GM18867 (cell line): ENCODE results near the gene KLF7.

Experiments used
- ATAC-seq: cut with Tn5 transposase; IDR thresholded peaks from one replicate; pipeline ENCODE4 v1.9.1; 2021; ENCODE audit warnings: mild to moderate bottlenecking, moderate library complexity; ENCODE audit not compliant: unreplicated experiment

Gene KLF7

DNA sequence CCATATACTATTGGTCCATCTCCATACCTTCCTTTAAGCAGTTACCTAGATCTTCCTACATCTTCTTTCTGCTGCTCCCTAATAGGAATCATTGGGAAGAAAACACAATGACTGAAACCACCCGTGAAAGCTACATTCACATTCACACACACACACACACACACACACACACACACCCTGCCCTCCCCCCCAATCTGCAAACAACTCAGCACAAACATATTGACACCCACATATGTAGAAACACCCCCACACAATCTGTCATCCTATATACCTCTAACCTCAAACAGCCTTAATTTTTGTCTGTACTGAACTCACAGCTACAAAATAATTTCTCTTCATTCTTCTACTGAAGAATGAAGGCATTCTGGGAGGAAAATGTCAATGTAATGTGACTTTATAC is 63.8 kb downstream of the KLF7 start:
- ATAC-seq: no peak

DNA sequence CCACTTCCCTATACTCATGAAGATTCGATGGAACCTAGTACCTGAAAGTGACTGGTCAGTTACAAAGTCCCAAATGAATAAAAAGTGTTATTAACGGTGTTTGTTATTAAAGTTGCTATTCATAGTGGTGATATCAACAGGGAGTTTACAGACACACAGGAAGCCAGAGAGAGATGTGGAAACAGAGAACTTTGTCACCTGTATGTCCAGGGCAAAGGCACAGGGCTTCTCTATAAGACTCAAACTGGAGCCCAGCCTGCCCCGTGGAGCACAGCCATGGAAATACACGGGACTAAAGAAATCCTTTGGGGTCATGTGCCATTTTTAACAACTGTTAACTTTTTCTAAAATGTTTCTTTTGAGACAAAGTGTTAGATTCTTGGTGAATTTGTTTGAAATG is 68.5 kb downstream of the KLF7 start:
- no peak for ATAC-seq

DNA sequence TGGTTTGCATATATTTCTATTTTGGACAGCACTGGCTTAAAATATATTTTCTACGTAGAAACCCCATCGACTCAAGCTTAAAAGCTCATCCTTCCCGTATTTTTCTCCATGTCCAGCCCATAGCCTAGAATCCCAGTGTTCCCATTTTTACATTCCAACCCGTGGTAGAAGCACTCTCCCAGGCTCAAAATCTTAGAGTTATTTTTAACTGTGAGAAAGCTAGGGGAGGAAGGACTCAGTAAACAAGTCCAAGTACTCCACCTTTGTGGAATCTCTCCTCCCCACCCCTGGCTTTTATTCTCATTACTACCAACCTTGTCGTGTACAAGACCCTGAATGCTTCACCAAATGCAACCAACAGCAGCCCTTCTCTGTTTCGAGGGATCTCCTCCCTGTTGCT is 69.8 kb downstream of the KLF7 start:
- no peak for ATAC-seq

DNA sequence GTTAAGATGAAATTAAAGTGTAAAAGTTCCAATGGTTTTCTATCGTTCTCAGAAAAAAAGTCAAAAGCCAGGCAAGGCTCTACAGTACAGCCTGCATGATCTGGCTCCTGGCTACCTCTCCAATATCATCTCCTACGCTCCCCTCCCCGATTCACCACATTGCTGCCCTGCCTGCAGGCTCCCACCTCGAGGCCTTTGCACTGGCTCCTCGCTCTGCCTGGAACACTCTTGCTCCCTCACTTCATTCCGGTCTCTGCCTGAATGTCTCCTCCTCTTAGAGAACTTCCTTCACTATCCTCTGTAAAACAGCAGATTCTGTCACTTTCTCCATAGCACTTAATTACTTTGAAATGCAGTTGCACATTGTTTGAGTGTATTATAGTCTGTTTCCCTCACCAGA is 72.5 kb downstream of the KLF7 start:
- ATAC-seq: no peak

DNA sequence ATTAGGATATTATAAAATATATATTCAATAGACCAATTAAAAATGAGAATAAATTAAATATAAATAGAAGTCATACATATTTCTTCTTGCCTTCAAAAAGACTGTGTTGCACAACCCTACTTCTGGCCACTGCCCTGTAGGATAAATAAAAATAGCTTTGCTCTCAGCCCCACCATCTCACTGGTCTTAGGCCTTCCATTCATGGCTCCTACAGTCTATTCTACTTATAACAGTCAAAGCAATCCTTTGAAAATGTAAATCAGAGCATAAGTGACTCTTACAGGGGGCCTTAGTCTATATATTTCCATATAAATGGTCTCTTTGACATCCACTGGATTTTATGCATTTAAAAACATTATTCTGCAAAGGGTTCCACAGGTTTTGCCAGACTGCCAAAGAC is 72.9 kb downstream of the KLF7 start:
- no peak for ATAC-seq

DNA sequence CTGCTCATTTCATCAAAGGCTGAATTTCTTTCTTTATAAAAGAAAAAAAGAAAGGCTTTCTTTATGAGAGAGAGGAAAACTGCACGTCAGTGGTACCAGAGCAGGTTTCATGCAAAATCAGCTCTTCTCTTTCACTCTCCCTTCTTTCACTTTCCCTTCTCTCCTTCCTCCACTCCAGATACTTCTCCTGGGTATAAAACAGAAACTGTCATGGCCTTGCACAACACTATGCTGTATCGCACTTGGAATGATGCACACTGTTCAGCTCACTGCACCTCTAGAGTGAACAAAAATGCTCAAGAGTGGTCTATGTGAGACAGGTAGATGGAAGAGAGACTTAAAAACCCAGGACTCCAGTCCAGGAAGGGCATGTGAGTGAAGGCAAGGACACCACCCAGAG is 73.8 kb downstream of the KLF7 start:
- ATAC-seq: no peak

DNA sequence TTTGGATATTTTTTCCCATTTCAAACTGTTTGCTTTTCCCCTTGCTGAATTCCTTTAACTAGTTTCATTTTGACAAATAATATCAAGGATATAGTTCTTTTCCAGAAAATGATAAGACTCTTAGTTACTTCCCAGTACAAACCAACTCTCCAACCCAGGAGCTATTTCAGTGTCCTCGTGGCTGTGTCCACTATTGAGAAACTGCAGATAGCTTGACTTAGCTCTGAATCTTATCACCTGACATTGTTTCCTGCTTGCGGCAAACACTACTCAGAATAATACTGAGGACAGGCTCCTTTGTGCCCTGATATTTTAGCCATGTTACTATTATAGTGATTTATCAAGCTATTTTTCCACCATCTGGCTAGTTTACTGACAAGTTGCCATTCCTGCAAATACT is 74.6 kb downstream of the KLF7 start:
- no peak for ATAC-seq

DNA sequence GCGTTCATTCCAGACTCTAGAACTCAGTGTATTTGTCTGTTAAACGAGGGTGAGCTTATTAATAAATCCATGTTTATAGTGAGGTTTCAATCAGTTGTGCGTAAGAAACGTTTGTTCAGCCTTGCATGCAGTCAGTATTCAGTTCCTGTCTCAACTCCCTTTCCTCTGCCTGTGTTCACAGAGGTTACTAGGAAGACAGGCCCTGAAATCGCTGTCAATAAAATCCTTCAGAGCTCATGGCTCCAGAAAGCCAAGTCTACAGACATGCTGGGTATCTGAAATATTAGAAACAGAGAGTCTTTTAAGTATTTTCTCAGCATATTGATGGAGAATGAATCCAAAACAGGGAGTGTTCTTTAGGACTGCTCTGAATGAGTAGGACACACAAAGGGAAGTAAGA is 75.4 kb downstream of the KLF7 start:
- ATAC-seq: no peak

DNA sequence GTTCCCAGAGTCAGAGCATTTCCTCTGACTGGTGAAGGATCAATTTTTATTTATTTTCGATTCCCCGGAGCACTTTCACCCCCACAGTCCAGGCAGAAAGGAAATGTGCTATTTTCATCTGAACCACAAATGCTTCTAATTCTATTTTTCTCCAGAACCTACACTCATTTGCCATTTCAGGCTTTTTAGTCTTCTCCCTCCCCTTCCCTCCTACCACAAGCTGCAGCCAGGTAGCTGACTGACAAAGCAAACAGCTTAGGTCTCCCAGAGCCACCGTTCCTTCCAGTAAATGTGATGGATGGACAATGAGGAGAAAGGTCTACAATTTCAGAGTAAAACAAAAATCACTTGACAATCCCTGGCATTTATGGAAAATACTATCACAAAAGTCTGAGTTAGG is 76.9 kb downstream of the KLF7 start:
- no peak for ATAC-seq

DNA sequence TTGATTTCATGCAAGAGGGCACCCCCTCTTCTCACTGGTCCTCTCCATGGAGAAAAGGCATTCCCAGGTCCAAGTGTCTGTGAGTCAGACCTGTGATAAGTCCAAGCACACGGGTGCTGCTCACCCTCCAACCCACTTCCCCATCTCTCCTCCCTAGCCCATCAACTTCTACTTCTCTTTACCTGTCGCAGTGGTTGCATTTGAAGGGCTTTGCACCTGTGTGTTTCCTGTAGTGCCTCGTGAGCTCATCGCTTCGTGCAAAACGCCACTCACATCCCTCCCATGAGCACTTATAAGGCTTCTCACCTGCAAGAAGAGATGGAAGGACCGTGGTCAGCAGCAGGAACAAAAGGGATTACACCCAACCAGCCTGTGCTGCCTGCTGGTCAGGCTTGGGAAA is 77.5 kb downstream of the KLF7 start:
- ATAC-seq: no peak

DNA sequence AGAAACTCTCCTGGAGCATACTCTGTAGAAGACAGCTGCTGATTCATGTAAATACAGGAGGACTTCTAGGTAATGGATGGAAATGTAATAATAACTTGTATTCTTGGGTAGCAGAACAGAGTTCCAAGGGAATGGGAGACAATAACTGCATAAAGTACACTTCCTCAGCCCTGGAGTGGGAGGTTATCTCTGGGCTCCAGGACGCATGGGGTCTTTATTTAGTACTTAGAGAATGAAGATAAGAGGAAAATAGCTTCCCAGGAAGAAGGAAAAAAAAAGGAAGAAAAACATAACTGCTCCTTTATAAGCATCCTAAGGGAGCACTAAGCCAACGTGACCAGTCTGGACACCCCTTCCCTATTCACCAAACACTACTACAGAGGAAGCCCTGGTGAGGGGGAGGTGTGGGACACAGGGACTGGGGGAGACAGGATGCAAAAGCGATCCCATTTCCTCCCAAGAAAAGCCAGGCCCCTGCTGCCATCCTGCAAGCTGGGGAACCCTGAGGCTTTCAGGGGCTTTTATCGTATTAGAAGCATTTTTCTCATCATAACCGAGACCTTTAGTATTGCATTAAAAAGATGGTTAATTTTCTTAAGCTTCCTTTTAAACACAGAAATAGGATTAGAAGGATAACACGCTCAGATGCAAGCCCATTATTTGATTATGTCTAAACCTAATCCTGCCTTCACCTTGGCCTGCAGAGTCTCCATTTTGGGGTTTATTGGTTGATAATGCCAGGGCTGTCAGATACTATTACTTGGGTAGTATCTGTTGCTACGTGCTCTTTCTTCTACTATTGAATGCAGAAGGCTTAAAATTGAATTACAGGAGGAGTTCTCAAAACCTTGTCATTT is 78.5 kb downstream of the KLF7 start:
- ATAC-seq: no peak

DNA sequence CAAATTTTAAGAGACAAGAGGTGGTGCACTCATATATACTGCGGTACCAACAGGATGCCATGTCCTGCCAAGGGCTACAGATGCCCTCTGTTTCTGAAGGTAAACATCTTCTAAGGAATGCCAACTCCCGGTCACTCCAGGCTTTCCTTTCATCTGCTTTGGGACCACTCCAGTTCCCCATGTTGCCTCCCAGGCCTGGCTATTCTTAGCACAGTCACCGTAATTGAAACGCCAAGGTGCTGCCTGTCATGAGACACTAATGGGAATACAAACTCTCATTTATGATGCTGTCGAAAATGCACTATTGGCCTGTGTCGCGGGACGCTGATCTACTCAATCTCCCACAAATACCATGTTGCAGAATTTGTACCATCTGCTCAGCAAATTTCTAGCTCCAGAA is 79.6 kb downstream of the KLF7 start:
- ATAC-seq: no peak

DNA sequence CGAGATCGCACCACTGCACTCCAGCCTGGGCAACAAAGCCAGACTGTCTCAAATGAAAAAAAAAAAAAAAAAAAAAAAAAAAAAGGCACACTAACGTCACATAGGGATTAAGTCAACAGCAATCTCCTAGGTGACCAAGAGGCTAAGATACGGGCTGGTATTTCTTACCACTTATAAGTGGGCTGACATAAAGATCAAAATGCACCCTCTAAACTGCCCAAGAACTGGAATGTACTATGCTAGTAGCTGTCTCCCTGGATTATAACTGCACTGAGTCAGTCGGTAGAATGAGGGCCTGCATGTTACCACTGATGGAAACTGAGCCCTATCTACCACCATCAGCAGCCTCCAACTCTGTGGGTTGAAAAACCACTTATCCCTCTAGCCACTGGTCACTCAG is 80.6 kb downstream of the KLF7 start:
- no peak for ATAC-seq

DNA sequence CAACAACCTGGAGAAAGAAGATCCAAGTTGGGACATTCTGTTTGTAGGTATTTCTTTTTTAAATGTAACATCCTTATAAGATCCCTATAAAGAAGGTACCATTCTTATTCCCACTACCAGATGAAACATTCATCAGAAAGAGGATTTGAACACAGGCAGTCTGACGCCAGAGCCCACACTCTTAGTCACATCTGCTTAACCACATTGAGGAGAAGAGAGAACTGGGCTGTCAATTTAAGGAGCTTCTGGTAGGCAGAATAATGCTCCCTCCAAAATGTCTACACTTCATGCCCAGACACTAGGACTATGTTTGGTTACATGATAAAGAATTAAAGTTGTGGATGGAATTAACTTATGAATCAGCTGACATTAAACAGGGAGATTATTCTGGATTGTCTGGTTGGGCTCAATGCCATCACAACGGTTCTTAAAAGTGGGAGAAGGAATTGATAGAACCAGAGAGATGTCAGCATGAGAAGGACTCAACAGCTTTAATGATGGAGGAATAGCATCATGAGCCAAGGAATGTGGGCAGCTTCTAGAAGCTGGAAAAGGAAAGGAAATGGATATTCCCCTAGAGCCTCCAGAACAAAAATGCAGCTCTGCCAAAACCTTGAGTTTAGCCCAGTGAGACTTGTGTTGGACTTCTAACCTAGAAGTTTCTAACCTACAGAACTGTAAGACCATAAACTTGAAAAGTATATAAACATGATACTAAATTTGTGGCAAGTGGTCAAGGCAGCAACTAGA is 82.2 kb downstream of the KLF7 start:
- no peak for ATAC-seq

DNA sequence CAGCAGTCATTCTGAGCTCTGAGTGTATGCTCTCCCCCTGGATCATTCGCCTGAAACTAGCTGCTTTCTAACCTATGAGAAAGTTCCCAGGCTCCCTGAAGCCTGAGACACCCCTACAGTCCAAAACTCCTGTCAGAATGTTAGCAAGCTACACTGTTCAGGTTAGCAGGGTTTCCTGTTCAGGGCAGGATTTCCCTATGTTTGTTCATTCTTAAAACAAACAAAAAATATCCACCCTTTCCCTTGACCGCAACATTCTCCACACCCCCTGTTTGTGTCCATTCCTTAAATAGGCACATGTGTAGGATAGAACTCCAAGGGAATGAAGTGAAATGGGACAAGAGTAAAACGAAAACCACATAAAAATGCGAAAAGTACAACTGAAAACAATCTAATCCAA is 83.1 kb downstream of the KLF7 start:
- no peak for ATAC-seq

DNA sequence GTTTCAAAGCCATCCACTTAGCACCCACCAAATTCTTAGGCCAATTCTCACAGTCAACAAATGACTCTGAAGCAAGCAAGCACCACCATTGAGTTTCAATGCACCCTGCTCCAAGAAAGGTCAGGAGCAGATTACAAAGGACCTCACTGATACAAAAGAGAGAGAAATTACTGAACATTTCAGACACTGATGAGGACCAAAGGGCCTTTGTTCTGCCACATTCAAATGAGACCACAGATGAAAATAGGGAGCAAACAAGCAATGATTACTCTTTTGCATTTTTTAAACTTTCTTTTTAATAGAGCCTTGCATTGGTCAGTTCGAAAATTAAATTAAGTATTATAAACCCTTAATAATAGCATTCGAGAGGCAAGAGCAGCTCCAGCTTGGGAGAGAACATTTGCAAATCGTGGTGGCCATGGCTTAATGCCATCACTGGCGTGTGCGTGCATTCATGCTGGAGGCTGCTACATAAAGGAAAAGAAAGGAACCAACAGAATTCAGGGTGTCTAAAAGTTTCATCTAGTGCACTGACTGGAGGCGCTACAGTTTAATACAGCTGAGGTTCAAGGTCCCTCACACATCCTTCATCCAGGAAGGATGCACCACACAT is 87.5 kb downstream of the KLF7 start:
- no peak for ATAC-seq

DNA sequence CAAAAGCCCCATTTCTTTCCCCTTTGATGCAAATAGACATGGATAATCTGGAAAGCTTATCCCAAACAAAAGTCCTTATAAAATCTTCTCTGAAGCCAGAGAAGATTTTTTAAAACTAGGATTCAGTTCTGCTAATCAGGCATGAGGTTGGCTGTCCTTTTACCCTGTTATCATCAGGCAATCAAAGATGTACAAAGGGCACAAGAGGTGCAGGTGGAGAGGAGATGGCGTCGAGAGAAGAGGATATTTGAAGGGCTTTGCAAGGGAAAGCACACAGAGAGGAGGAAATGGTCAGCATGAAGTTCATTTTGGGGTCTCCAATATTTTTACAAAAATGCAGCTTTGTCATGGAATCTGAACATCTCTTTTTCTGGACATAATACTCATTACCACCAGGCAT is 88.5 kb downstream of the KLF7 start:
- no peak for ATAC-seq

DNA sequence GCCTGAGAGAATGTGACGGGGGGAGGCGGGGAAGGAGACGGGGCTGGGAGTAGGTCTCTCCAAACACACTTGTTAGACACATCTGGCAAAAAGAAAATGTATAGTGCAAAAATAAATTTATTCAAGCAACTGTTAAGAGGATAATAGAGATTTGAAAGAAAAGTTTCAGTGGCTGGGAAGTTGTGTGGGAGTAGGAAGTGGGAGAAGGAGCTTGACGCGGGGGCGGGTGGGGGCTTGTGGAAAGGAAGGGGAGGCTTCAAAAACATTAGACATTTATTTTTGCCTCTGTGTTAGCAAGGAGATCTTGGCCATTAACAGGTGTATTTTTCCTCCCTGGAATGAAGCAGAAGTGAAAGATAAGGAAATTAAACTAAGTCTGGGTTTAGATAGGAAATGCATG is 90.3 kb downstream of the KLF7 start:
- ATAC-seq: no peak

DNA sequence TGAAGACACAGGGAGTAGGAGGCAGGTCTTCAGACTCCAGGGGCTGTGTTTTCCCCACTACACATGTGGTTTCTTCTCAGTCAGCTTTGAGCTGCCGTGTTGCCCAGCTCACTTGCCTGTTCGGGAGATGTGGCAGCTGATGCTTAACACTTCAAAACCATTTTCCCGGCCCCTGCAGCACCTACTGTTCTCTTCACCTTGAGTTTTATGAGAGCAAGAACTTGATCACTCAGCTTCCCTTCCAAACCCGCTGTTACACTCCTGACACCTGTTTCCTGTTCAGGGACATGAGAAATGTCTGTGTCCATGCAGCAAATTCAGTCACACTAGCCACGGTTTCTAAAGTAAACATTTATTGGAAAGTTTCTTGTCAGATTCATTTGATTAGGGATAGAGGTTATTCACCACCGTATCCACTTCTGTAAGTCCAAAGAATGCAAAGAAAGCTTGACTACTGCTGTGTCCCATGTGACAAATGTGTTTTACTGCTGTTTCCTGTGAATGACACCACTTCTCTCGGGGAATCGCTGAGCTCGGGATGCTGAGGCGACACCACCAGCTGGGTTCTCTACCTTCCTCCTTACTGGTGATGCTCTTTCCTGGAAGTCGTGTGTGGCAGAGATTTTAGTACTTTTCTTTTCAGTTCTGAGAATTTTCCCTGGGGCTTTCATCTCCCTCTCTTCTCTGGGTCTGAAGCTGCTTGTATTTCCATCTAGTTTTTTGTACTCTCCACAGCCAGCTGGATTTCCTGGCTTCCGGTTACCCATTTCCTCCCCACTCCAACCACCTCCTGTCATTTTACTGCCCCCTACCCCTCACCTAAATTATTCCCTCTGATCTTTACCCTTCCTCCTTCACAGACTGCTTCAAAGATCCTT is 91.7 kb downstream of the KLF7 start:
- ATAC-seq: no peak

DNA sequence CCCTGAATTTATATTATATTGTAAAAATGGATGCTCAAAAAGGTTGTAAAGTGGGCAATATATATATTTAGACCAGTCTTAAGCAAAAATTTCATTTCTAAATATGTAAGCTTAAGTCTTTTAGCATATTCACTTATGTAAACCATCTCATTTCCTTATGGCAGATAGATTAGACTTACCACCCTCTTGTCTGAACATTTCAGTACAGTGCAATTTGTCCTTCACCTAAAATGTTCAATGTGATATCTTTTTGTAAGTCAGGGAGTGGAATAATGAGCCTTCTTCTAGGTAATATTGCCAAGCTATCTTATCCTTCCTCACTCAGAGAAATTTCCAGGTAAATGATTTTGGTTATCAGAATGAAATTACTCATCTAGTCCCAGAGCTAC is 92.3 kb downstream of the KLF7 start:
- ATAC-seq: no peak

DNA sequence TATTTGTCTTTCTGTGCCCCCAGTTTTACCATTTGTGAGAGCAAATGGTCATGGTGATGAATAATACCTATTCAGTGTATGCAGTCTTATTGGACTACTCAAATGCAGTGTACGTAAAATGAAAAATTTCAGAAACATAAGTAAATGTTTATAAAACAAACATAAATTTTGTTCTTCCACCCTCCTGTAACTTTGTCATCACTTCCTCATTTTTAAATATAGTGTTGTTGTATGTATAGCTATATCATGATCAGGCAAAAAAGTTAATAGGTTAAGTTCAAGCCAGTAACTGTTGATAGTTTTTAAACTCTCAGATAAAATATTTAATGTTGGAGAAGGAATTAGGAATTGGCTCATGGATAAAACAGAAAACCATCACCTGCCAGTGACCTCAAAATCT is 93.2 kb downstream of the KLF7 start:
- no peak for ATAC-seq
